Activated CD4-positive, alpha-beta T cell treated with anti-CD3 and anti-CD28 coated beads for 4 hours (primary cell): ENCODE results near the gene ARX.

ENCODE experiments used
- DNase-seq, 2 donors: peaks; one replicate each; pipeline ENCODE4 v3.0.0-alpha.2; 2020

ARX gene

GRCh38 chrX:25016361-25016671, 551 bp upstream of the ARX start:
- DNase-seq, result no peak

- DNase-seq, result no peak
Measured at GRCh38 chrX:25014366-25014838, 1.4 kb downstream of the ARX start.

GRCh38 chrX:25013632-25014365, 2.0 kb downstream of the ARX start:
- DNase-seq, result no peak

- DNase-seq, result no peak
Measured at GRCh38 chrX:25012793-25013631, 2.8 kb downstream of the ARX start.

- DNase-seq, result no peak
Measured at GRCh38 chrX:25012433-25012735, 3.4 kb downstream of the ARX start.

GRCh38 chrX:25011589-25012432, 4.0 kb downstream of the ARX start:
- no peak for DNase-seq

- no peak for DNase-seq
Measured at GRCh38 chrX:25010784-25011588, 4.8 kb downstream of the ARX start.

GRCh38 chrX:25009407-25009806, 6.4 kb downstream of the ARX start:
- no peak for DNase-seq

GRCh38 chrX:25007059-25008053, 8.4 kb downstream of the ARX start:
- no peak for DNase-seq

GRCh38 chrX:25006586-25007058, 9.1 kb downstream of the ARX start:
- no peak for DNase-seq

GRCh38 chrX:25005382-25006185, 10.2 kb downstream of the ARX start:
- no peak for DNase-seq

GRCh38 chrX:25005034-25005381, 10.8 kb downstream of the ARX start:
- DNase-seq, result no peak

- DNase-seq, result no peak
Measured at GRCh38 chrX:25004485-25005032, 11.2 kb downstream of the ARX start.

GRCh38 chrX:25004040-25004439, 11.7 kb downstream of the ARX start:
- DNase-seq, result no peak

GRCh38 chrX:25003066-25003849, 12.5 kb downstream of the ARX start:
- no peak for DNase-seq

GRCh38 chrX:25002661-25003020, 13.1 kb downstream of the ARX start:
- no peak for DNase-seq

GRCh38 chrX:25001808-25002660, 13.7 kb downstream of the ARX start:
- no peak for DNase-seq

- no peak for DNase-seq
Measured at GRCh38 chrX:24999511-24999910, 16.3 kb downstream of the ARX start.
